ENCODE data around the gene FGF12. TPM values are rescaled to one million over a fixed set of nuclear protein-coding genes. Genes with fewer than 3 reads are reported as not detected.

Gene FGF12
- polyA plus RNA-seq, 10 donors: 1.3 to 6.5 (median 3.1) TPM

DNA sequence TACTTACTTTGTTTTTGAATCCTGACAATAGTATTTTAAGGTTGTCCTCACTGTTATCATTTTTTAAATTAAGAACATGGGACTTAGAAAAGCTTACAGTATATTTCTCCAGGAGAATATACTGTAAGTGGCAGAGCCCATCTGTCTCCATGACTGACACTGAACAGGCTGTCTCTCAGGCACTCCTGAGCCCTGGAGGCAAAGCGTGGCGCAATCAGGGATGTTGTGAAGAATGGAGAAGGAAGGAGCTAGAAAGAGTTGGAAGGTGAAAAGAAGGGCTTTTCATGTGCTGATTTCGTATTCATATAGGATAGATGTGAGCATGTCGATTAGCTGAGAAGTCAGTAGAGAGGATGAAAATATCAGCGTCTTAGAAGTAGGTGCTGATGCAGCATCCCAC, 41.5 kb downstream of the FGF12 start:
- DNase-seq: no peak

DNA sequence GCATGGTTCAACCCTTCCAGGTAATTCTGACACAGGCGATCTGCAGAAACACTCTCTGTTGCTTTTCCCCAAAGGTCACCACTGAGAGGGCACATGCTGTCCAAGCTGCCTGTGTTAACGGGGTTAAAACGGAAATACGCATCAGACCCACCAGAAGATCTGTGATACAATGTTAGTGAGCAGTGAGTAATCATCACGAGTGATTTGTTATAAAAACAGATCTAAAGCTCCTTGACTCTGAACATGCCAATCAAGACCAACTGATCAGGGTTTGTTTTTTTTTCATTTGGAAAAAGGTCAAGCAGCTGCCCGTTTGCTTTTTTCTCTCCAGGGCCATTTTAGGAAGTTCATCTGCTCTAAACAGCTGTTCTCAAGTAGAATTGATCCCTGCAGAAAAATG, 43.2 kb downstream of the FGF12 start:
- DNase-seq: no peak

DNA sequence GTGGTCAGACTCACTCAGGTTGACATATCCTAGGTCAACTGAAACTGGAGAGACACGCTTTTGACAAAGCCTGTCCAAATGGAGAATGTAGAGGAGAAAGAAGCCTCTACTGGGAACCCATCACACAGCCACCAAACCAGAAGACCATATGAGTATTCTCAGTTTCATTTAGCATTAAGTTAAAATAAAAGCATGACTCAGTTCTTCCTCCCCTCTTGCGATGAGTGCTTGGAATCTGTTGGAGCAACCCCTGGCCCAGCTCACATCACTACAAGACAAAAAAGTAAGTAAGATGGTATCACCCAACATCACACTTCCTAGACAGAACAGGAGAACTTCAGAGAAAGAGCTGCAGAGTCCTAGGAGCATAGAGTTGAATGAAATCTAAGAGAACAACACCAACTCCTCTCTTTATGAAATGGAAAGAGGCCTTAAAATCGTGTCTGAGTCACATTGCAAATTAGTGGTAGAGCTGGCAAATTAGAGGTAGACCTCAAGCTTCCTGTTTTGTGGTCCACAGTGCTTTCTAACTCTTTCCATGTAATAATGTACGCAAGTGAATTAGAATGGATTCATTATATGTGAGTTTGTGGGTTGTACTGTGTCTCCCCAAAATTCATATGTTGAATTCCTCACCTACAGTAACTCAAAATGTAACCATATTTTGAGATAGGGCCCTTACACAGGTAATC, 51.2 kb downstream of the FGF12 start:
- DNase-seq: no peak

DNA sequence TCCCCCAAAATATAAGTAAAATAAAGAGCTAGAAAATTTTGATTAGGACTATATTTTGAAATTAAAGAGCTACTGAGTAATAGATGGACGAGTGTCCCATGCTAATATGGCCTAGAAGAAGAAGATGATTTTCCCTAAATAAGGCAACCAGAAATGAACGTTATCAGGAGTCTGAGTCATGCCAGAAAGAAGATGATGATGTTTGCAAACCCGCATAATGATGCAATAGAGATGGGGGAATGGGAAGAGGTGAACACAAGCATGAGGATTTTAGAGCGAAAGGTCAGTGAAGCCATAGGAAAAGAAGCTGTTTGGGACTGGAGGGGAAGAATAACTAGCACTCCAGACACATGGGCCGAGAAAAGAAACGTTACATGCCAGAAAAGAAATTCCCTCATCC, 71.7 kb downstream of the FGF12 start:
- no peak for DNase-seq

DNA sequence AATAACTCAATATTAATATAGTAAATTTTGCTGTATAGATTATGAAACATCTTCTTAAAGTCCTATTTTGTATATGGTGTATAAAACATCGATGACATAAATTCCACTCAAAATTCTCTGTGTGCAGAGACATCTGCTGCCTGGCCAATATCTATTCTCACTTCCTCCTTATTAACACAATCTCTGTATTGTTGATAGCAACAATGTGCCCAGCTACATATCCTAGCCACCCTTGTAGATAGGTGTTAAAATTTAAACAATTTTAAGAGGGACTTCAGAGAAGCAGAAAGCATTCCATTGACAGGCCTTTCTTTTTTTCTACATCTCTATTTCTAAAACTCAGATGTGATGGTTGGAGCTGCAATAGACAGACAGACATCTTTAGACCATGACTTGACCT, 72.3 kb downstream of the FGF12 start:
- no peak for DNase-seq

DNA sequence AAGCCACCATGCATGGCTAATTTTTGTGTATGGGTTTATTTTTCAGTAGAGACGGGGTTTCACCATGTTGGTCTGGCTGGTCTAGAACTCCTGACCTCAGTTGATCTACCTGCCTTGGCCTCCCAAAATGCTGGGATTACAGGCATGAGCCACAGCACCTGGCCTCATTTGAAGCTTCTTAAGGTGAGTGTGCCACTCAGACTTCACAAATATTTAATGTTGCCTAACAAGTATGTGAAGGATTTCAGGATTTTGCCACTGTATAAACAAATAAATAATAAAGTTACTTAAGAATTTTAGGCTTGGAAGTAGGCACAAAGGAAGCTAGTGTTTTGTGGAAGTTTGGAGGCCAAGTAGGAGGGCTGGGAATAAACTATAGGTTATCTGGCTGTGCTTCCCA, 73.5 kb downstream of the FGF12 start:
- no peak for DNase-seq

DNA sequence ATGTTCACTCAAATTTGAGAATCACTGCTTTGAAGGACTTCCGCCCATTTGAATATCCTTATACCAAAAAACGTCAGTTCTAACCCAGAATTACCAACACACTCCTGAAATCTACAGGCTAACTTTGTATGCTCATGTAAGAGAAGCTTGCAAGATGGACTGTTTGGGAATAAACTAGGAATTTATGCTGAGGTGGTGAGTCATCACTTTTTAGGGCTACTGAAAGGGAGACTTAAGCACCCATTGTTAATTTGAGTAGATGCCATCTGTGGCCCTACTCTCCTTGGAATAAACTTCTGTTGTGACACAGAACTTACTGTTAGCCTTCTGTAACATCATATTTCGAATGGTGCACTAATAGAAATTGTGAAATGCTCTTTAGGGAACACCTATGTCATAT, 74.6 kb downstream of the FGF12 start:
- no peak for DNase-seq

DNA sequence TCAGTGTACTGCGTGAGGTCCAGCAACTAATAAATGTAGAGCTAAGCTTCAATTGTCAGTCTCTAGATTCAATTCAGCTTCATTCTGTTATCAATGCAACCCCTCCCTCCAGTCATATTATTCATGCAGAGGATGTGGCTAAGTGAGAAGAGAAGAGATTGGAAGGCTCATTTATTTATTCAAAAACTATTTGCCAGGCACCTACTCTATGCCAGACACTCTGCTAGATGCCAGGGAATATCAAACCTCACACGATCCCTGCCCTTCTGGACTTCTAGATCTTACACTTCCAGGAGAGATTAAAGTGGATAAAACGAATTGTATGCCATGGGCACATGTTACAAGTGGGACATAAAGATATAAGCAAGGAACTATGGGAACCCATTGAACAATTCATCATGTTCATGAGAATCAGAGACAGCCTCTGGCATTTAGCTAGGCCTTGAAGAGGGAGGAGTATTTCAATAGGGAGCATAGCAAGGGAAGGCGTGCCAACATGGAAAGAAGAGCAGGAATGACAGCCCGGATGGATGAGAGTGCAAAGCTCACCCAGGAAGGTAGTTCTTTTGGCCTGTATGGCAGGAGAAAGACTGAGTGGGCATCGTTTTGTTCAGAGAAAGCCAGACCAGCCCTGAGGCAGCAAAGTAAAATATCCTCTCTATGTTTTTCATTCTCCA, 75.4 kb downstream of the FGF12 start:
- no peak for DNase-seq

DNA sequence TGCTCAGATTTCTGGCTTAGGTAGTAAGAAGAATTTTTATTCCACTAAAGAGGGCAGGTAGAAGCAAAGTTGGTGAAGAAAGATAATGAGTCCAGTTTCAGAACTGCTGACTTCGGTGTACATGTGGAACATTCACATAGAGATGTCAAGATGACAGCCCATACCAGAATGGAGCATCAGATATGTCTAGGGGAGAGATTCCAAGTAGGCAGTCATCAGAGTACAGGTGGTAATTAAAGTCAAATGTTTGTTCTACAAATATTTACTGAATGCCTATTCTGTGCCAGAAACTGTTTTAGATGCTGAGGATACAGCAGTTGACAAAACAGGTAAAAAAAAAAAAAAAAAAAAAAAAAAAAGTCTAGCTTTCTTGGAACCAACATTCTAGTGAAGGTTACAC, 81.9 kb downstream of the FGF12 start:
- no peak for DNase-seq

DNA sequence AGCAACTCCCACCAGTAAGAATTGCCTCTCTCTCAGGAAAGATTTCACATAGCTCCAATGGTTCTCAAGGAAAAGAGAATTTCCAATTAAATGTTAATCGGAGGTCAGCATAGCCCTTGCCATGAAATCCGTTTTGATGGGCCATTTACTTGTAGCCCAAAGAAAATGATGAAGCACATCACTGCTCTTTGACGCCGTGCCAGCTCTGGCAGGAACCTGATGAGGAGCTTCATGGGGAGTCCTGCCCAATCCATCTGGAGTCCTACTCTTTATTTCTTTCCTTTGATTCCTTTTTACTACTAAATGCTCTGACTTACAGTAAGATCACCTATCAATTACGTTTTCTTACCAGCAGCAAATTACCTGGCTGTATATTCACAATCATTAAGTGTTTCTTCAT, 84.7 kb downstream of the FGF12 start:
- DNase-seq: no peak

DNA sequence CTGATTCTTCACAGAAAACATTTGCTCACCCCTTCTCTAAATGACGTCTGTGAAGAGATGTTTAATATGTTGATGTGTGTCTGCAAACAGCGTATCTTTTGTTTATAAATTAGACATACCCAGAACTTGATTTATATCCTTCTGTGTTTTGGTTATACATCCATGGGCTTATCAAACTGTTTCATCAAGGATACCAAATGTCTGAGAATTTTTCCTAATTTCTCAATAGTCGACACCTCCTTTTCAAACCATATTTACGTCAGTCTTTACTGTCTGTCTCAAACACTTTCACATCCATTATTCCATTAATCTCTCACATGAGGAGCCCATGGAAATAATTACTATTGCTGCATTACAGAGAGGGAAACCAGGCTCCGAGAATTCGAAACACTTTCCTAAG, 85.4 kb downstream of the FGF12 start:
- DNase-seq: no peak

DNA sequence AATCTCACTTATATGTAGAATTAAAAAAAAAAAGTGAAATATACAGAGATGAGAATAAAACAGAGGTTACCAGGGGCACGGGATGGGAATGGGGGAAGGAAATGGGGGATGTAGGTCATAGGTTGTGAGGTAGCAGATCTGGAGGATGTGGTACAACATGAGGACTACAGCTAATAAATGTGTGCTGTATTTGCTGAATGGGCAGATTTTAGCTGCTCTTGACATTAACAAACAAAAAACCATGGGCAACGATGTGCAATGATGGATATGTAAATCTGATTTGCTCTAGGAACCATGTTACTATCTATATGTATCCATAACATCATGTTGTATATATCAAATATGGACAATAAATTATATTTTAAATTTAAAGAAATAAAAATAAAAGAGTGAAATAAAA, 87.4 kb downstream of the FGF12 start:
- no peak for DNase-seq

DNA sequence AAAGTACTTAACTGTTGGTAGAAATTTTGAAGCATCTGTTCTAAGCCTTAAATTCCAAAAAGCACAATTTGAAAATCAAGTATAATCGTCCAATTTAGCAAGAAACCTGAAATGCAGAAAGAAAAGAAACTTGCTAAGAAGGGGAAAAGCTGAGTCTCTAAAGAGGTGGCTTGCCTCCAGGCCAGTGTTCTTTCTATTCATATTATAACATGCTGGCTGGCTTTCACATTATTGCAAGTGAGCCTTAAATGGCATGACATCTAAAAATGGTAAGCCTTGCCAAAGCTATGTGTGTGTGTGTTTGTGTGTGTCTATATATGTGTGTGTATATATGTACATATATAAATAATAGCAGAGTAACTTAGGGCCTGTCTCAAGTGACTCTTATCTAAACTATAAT, 89.5 kb downstream of the FGF12 start:
- DNase-seq: peak in 2 of 3 donors; percentile 3 to 12

DNA sequence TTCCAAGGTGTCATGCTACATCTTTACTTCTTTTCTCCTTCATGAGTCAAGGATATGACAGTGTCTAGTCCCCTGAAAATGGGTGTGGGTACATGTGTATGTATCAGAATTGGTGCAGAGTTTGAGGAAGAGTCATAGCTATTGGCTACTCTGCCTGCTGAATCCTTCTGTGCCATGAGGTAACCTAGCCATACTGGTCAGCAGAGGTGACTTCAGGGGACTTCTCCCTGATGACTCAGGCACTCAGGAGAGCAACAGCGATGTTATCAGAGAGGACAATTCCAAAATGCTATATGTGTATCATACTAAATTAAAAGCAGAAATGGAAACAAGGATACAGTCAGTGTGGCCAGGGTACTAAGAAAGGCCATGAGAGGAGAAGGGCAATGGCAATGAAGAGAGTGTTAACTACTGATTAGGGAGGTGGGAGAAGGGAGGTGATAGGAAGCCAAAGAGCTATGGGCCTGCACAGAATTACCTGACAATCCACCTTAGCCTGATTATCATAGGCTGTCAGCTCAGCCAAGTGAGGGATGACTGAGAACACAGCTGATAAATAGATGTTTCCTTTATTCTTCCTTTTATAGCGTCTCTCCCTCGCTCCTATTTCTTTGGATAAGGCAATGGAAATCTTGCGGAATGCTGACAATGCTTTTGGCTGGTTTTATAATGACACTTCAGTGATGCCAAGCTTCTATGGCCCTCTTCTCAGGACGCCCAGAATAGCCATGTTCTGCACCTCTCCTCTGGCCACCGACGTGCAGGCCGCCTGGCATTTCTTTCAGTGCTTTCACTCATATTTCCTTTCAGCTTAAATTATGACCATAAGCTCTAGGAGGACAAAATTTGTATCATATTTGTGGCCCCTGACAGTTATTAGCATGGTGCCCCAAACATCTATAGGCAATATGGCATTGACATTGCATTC, 90.6 kb downstream of the FGF12 start:
- DNase-seq: no peak

DNA sequence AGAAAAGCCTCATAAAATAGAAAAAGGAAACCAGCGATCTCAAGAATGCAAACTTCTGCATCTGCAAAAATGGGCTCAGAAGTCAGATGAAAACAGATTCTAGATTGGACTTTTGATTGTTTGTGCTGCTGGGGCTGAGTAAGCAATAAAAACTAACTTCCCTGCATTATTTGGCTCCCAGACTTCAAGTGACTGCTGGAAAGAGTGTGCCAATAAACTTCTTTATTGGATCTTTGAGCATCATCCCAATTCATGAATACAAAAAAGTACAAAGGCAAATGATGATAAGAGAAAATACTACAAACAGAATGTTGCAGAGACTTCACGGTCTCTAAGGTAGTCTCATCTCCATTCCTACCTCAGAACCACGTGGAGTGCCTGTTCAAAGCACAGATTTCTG, 97.9 kb downstream of the FGF12 start:
- DNase-seq: no peak

DNA sequence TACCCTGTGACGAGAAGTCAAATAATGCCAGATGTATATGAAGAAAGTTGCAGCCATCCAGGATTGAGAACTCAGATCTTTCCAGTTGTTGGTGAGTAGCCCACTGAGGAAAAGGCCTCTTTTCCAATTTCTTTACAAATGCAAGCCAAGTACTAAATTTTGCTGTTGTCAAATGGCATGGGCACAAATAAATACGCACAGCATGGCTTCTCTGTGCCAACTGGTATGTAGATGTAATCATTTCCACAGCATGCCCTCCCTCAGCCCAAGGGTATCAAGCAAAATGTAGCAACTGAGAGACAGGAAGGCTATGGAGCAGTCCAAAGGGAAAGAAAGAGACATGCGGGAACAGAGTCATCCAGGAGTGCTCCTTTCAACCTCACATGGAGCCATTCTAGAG, 105.4 kb downstream of the FGF12 start:
- no peak for DNase-seq

DNA sequence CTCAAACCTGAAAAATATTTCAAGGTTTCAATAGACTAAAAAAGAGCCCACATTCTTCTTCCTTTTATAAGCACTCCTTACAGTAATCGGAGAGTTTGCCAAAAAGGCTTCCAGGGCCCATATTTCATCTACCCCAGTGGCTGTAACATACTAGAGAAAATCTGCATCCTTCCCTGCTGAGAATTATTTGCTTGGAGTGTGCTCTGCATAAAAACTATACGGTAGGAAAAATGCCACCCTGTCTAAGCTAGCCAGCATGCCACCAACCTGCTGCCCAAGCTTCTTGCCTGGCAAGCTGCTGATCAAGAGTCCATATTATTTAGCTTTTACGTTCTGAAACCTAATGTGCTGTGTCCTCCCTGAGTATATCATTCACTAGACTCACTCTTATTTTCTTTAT, 107.1 kb downstream of the FGF12 start:
- no peak for DNase-seq

DNA sequence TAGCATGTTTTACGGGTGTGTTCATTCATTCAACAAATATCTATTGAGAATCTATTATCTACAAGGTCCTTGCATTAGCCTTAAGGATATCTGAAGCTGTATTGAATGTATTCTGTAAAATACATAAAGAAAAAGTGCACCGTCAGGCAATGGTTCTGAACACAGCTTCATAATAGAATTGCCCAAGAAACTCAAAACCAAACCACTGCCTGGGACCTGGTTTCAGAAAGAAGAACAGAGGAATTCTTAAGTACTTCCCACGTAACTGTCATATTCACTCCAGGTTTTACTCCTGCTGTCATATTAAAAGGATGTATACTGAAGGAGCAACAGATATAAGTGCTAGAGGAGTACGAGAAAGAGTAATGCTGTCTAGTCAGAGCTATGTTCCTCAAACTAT, 115.9 kb downstream of the FGF12 start:
- no peak for DNase-seq

DNA sequence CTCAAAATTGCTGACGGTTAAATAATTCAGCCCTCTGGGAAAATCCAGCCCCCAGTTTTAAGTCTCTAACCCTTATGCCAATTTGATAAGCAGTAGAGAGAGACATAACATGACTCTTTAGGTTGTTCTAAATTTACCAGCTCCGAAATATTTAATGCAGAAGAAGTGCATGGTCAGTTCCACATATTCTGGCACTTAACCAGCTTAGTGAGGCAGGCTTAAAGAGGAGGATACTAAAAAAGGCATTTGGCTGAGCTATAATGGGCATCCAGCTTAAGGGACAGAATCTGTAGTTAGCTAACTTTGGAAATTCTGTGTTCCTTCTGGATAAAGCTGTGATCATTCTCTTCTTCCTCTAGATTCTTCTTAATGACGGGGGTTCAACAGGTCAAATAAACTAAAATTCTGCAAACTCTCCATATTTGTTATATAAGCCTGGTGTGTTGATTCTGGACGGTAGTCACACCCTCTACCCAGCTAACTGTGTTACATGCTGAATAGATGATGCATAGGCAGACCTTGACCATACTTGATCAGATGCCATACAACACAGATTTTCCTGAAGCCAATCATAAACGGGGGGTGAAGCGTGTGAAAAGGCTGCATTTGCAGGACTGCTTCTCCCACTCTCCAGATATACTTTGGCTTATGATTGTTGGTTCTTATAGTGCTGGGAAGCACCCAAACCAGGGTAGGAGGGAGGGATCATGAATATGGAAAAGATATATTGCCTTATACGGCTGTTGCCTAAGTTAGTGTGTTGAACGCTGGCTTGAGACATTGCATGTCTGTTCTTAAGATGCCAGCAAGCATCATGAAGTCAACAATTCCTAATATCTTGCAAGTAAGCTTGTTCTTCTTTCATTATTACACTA, 118.4 kb downstream of the FGF12 start:
- no peak for DNase-seq

DNA sequence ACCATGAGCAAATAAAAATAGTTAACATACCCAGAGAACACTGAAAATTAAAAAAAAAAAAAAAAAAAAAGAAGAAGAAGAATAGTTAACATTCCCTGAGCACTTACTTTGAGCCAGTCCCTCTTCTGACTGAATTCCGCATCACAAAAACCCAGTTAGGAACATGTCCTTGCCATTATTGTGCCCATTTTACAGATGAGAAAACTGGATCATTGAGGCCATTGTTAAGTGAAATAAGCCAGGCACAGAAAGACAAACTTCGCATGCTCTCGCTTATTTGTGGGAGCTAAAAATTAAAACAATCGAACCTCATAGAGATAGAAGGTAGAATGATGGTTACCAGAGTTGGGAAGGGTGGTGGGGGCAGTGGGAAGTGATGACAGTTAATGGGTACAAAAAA, 119.5 kb downstream of the FGF12 start:
- DNase-seq: no peak

DNA sequence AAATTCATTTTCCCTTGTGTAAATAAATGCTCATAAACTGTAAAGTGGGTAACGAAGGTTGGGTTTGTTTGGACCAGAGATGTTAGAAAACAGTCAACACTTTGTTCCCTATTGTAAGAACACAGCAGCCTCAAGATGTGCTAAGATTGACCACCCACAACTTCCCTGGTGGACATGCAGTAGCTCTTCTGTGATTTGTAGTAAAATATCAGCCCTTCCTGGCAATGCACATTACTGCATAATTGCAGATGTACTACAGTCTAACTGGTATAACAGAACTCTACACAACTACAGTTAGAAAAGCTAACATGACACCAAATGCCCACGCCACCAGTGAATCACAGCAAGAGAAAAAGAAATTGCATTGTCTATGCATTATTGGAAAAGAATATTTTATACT, 129.4 kb downstream of the FGF12 start:
- no peak for DNase-seq

DNA sequence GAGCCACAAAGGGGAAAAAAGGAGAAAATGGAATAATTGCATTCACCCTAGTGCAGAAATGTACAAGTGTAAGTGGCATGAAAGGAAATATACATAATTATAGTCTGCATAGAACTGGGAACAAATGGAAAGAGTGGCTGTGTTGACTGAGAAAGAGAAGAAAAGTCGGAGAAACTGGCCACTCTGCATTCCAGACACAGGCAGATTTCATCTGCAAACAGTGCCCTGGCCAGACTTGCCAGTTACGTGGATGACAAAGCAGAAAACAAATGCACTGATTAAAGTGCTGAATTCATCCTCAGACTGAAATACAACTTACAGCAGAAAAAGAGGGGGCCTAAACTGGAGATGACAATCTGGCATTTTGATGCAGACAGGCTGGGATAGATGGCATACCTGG, 129.8 kb downstream of the FGF12 start:
- no peak for DNase-seq
